Upper lobe of left lung (tissue), 6 donors: ENCODE data around the gene TTC29. TPM values are rescaled to one million over a fixed set of nuclear protein-coding genes. Genes with fewer than 3 reads are reported as not detected.

ENCODE experiments used
- ATAC-seq, 2 donors: fragments of 200-7000 bp; cut with Tn5 transposase; one replicate each; pipeline ENCODE4 v1.9.1; 2022; ENCODE audit warnings: mild to moderate bottlenecking in 2 of 2, moderate library complexity in 2 of 2; ENCODE audit not compliant: low FRiP score in 2 of 2
- DNase-seq, 2 donors: peaks; one replicate each; pipeline ENCODE4 v3.0.0-alpha.2; 2019 to 2020
- H3K27ac ChIP-seq, 4 donors: fragments of 200-600 bp; sonication (generic); one replicate each; pipeline ENCODE4 v1.5.1; 2016 to 2019
- H3K27me3 ChIP-seq, 4 donors: fragments of 200-600 bp; sonication (generic); one replicate each; pipeline ENCODE4 v1.5.1; 2017 to 2019
- H3K36me3 ChIP-seq, 4 donors: fragments of 200-600 bp; sonication (generic); one replicate each; pipeline ENCODE4 v1.5.1; 2016 to 2019
- H3K4me1 ChIP-seq, 4 donors: fragments of 200-600 bp; sonication (generic); one replicate each; pipeline ENCODE4 v1.5.1; 2018 to 2019
- H3K4me3 ChIP-seq, 4 donors: fragments of 200-600 bp; sonication (generic); one replicate each; pipeline ENCODE4 v1.5.1; 2017 to 2019; ENCODE audit warnings: mild to moderate bottlenecking in 2 of 4, moderate library complexity in 1 of 4
- H3K9me3 ChIP-seq, 4 donors: fragments of 200-600 bp; sonication (generic); one replicate each; pipeline ENCODE4 v1.5.1; 2018 to 2019
- CTCF ChIP-seq, 6 experiments: fragments of 450-650 bp in 4 of 6; fragments of 200-600 bp in 2 of 6; sonication (generic) in 2 of 6; IDR thresholded peaks; one replicate each; pipeline ENCODE4 v1.5.1; 2016 to 2019; ENCODE audit warnings: antibody characterized with exemption in 6 of 6
- EP300 ChIP-seq, 4 donors: sonication (generic); formaldehyde crosslinking; IDR thresholded peaks; one replicate each; pipeline ENCODE4 v1.5.1; 2017; ENCODE audit warnings: antibody characterized with exemption in 4 of 4, control low read depth in 2 of 4
- POLR2A ChIP-seq, 4 donors: fragments of 450-650 bp; IDR thresholded peaks; one replicate each; pipeline ENCODE4 v1.5.1; 2016 to 2017; ENCODE audit warnings: antibody characterized with exemption in 4 of 4, mild to moderate bottlenecking in 2 of 4
- POLR2AphosphoS5 ChIP-seq, 2 donors: sonication (generic); formaldehyde crosslinking; IDR thresholded peaks; one replicate each; pipeline ENCODE4 v1.5.1; 2017; ENCODE audit warnings: antibody characterized with exemption in 2 of 2
- WGBS, 2 donors: methylation state at CpG; one replicate each; pipeline ENCODE4 v1.1.5; 2017 to 2018; 5-methylcytosine and 5-hydroxymethylcytosine counted together
- total RNA-seq, 6 donors: library from RNA; depleted of rRNA in 4 of 6; stranded (reverse); fragments of >200 nt in 4 of 6; gene quantifications; one replicate each; pipeline versions ENCODE4 v1.1.0 to v1.2.1, GENCODE V29; 2016 to 2021
- donor health status: DM: no; HTN: no; CAD: no; lungs with moderate emphysema.
- donor health status: DM: no; HTN: yes; CAD: no; lungs with severe emphysema.

Gene TTC29
- total RNA-seq, 6 donors from 2014 or later = 0.11 to 12.8 (median 2.2) TPM

DNA sequence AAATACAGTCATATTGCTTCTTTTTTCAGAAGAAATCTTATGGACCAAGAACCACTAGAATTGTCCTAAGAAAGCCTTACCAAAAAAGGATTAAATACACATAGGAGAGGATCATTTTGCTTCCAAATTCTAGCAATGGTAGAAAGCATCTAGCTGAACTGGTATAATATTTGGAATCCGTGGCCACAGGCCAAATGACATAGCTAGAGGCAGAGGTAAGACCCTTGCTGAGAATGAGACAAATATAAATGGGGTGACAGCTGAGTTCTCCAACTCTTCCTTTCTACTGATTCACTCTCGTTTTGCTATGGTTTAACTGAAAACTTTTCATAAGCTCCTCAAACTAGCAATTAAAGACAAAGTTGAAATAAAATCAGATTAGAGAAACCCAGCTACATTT is 150.0 kb downstream of the TTC29 start:
- no peak for DNase-seq
- WGBS, 2 donors = 40 to 45% methylated on average over 2 of the region's 2 CpGs
- H3K9me3 ChIP-seq = no peaks in the 10 kb centered on the region
- ATAC-seq = no peak
- TF ChIP-seq POLR2AphosphoS5 (IDR thresholded peaks at IDR 0.05) = no peak
- TF ChIP-seq EP300 (IDR thresholded peaks at IDR 0.05) = no peak
- no peak for TF ChIP-seq POLR2A (IDR thresholded peaks at IDR 0.05)
- no peak for TF ChIP-seq CTCF (IDR thresholded peaks at IDR 0.05)
- no peaks in the 10 kb centered on the region for H3K27me3 ChIP-seq
- H3K4me3 ChIP-seq = no peak overlapping the region
- H3K4me1 ChIP-seq = no peaks in the 10 kb centered on the region
- H3K27ac ChIP-seq = no peak overlapping the region
- H3K36me3 ChIP-seq = no peaks in the 10 kb centered on the region

DNA sequence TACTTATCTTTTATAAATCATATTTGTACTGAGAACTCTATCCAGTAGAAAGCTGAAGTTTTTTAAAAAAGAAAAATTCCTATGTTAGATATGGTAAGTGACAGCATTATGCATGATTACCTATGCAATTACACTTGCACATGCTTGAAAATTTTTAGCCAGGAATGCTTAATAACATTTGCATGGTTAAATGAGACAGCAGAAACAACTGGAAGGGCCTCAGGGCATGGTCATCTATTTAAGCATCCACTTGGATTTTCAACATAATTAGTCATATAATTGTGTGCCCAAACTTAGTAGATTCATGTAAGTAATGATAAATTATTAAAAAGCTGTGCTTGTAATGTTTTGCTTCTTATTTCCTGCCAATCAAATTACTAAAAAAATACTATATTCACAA is 151.9 kb downstream of the TTC29 start:
- Histone ChIP-seq H3K36me3 (no peaks in the 10 kb centered on the region), H3K4me1 (no peaks in the 10 kb centered on the region), H3K9me3 (no peaks in the 10 kb centered on the region), H3K4me3 (no peak overlapping the region), H3K27ac (no peak overlapping the region), H3K27me3 (no peaks in the 10 kb centered on the region)
- no peak for ATAC-seq
- no peak for DNase-seq
- no peak for TF ChIP-seq POLR2A (IDR thresholded peaks at IDR 0.05)
- TF ChIP-seq EP300 (IDR thresholded peaks at IDR 0.05) = no peak
- no peak for TF ChIP-seq CTCF (IDR thresholded peaks at IDR 0.05)
- TF ChIP-seq POLR2AphosphoS5 (IDR thresholded peaks at IDR 0.05) = no peak

DNA sequence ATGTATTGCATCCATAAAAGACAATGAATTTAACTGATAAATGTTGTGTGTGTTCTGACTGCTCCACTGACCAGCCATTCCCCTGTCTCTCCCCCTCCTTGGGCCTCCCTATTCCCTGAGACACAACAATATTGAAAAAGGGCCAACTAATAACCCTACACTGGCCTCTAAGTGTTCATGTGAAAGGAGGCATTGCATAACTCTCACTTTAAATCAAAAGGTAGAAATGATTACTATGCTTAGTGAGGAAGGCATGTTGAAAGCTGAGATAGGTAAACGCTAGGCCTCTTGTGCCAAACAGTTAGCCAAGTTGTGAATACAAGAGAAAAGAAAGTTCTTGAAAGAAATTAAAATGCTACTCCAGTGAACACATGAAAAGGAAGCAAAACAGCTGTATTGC is 154.2 kb downstream of the TTC29 start:
- Histone ChIP-seq H3K36me3 (no peaks in the 10 kb centered on the region), H3K27ac (no peak overlapping the region), H3K27me3 (no peaks in the 10 kb centered on the region), H3K4me1 (no peaks in the 10 kb centered on the region), H3K9me3 (no peaks in the 10 kb centered on the region), H3K4me3 (no peak overlapping the region)
- no peak for TF ChIP-seq POLR2A (IDR thresholded peaks at IDR 0.05)
- TF ChIP-seq CTCF (IDR thresholded peaks at IDR 0.05) = no peak
- no peak for TF ChIP-seq POLR2AphosphoS5 (IDR thresholded peaks at IDR 0.05)
- TF ChIP-seq EP300 (IDR thresholded peaks at IDR 0.05) = no peak
- DNase-seq = no peak
- 47 to 63% methylated on average over 1 of the region's 1 CpG for WGBS, 2 donors
- ATAC-seq = no peak

DNA sequence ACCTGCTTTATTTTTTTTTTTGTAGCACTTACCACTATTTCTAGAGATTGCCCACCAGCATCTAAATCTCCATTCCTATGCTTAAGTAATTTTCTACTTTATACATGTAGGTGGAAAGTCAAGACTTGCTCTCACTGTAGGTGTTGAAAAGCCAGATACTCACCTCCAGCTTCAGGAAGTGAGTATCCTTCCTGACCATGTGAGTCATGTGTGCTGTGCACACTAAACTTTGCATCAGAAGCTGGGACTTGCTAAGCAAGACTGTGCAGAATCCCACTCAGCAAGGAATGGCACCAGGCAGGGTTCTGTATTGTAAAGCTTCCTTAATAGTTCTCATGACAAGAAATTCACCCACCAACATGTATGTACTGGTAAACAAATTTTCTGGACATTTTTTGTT is 155.1 kb downstream of the TTC29 start:
- DNase-seq = no peak
- H3K36me3 ChIP-seq = no peaks in the 10 kb centered on the region
- TF ChIP-seq POLR2AphosphoS5 (IDR thresholded peaks at IDR 0.05) = no peak
- no peak for TF ChIP-seq EP300 (IDR thresholded peaks at IDR 0.05)
- no peak for TF ChIP-seq POLR2A (IDR thresholded peaks at IDR 0.05)
- TF ChIP-seq CTCF (IDR thresholded peaks at IDR 0.05) = no peak
- no peak overlapping the region for H3K27ac ChIP-seq
- H3K27me3 ChIP-seq = no peaks in the 10 kb centered on the region
- ATAC-seq = no peak
- no peaks in the 10 kb centered on the region for H3K4me1 ChIP-seq
- no peaks in the 10 kb centered on the region for H3K9me3 ChIP-seq
- H3K4me3 ChIP-seq = no peak overlapping the region

- DNase-seq (no peak), ATAC-seq (no peak)
- Histone ChIP-seq H3K27me3 (no peaks in the 10 kb centered on the region), H3K9me3 (no peaks in the 10 kb centered on the region), H3K36me3 (no peaks in the 10 kb centered on the region), H3K27ac (no peak overlapping the region), H3K4me1 (no peaks in the 10 kb centered on the region), H3K4me3 (no peak overlapping the region)
- 26 to 38% methylated on average over 3 of the region's 3 CpGs for WGBS, 2 donors
- TF ChIP-seq EP300 (IDR thresholded peaks at IDR 0.05) (no peak), CTCF (IDR thresholded peaks at IDR 0.05) (no peak), POLR2A (IDR thresholded peaks at IDR 0.05) (no peak), POLR2AphosphoS5 (IDR thresholded peaks at IDR 0.05) (no peak)
These were observed 157.9 kb downstream of the TTC29 start for GRCh38 chr4:146787731-146788130.
